Smooth muscle cell (in vitro differentiated cells): ENCODE results near the gene STK40. TPM values are rescaled to one million over a fixed set of nuclear protein-coding genes. Genes with fewer than 3 reads are reported as not detected.

ENCODE experiments used
- DNase-seq: peaks from one replicate; lab custom pipeline; 2025; ENCODE audit not compliant: unreplicated experiment; lab: John Stamatoyannopoulos, UW
- H2AFZ ChIP-seq: fragments of 200-600 bp; sonication (generic); 2 replicates; pipeline ENCODE4 v1.6.0; 2016; ENCODE audit warnings: antibody characterized with exemption, low read depth, mild to moderate bottlenecking
- H3F3A ChIP-seq: fragments of 200-600 bp; sonication (generic); 2 replicates; pipeline ENCODE4 v1.6.0; 2017; ENCODE audit warnings: antibody characterized with exemption, low read depth
- H3K27ac ChIP-seq: fragments of 200-600 bp; sonication (generic); 2 replicates; pipeline ENCODE4 v1.5.1; 2016; ENCODE audit warnings: low read depth, mild to moderate bottlenecking
- H3K27me3 ChIP-seq: fragments of 200-600 bp; sonication (generic); 2 replicates; pipeline ENCODE4 v1.6.1; 2016; ENCODE audit warnings: low read depth, mild to moderate bottlenecking
- H3K36me3 ChIP-seq: fragments of 200-600 bp; sonication (generic); 2 replicates; pipeline ENCODE4 v1.5.1; 2016; ENCODE audit warnings: low read depth
- H3K4me1 ChIP-seq: fragments of 200-600 bp; sonication (generic); 2 replicates; pipeline ENCODE4 v1.5.1; 2016; ENCODE audit warnings: low read depth
- H3K4me2 ChIP-seq: fragments of 200-600 bp; sonication (generic); 2 replicates; pipeline ENCODE4 v1.6.0; 2016; ENCODE audit warnings: mild to moderate bottlenecking
- H3K4me3 ChIP-seq: fragments of 200-600 bp; sonication (generic); 2 replicates; pipeline ENCODE4 v1.5.1; 2016; ENCODE audit warnings: mild to moderate bottlenecking
- H3K79me2 ChIP-seq: fragments of 200-600 bp; sonication (generic); 2 replicates; pipeline ENCODE4 v1.6.0; 2016; ENCODE audit warnings: low read depth, mild to moderate bottlenecking
- H3K9ac ChIP-seq: fragments of 200-600 bp; sonication (generic); 2 replicates; pipeline ENCODE4 v1.6.0; 2016; ENCODE audit warnings: low read depth
- H3K9me3 ChIP-seq: fragments of 200-600 bp; sonication (generic); replicated peaks from 2 replicates; pipeline ENCODE4 v1.5.1; 2016; ENCODE audit warnings: low read depth
- H4K20me1 ChIP-seq: fragments of 200-600 bp; sonication (generic); 2 replicates; pipeline ENCODE4 v1.6.0; 2016; ENCODE audit warnings: low read depth
- WGBS: methylation state at CpG from one replicate; pipeline ENCODE4 v1.1.7; 2016; ENCODE audit warnings: low lambda C conversion rate; 5-methylcytosine and 5-hydroxymethylcytosine counted together
- polyA plus RNA-seq: library from polyadenylated mRNA; unstranded; fragments of >200 nt; fragmentation: Nextera tagmentation; extraction: Ambion mirVana; gene quantifications from 2 replicates; pipeline ENCODE4 v1.2.1, GENCODE V29; 2016
- total RNA-seq: library from RNA; depleted of rRNA; stranded (reverse); fragments of >200 nt; gene quantifications from 2 replicates; pipeline ENCODE4 v1.2.3, GENCODE V29; 2014
- TF ChIP-seq, protein P1 (sequence below): fragments of 200-600 bp; sonication (generic); IDR thresholded peaks from 2 replicates; pipeline ENCODE4 v1.5.1; 2017; ENCODE audit warnings: borderline replicate concordance, mild to moderate bottlenecking, antibody characterized with exemption; ENCODE audit not compliant: insufficient read depth, poor library complexity, severe bottlenecking

Gene STK40
- total and polyA plus RNA-seq, 2 experiments from 2014 or later, result 8.4 to 18.8 TPM

DNA sequence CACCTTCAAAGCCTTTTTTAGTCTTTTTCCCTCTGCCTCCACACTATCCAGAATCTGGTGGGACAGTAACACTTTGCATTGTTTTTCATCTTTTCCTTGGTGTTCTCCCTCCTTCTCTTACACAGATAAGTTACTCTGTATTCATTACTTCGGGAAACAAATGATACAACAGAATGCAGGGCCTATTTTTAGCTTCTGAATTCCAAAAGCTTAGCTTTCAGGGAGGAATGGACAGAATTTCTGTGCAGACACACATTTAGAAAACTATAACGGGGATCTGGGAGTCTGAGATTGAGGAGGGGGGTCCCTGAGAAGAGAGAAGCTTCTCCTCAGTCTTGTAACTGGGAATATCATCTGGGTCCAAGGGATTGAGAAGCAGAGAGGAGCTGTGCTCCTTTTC lies 3.5 kb upstream of the STK40 start:
- Histone ChIP-seq H3K9ac (no peak overlapping the region), H3K79me2 (peaks cover 18% of the 10 kb centered on the region), H2AFZ (no peak overlapping the region), H3F3A (peaks cover 21% of the 10 kb centered on the region), H3K4me3 (no peak overlapping the region), H4K20me1 (peaks cover 10% of the 10 kb centered on the region), H3K27me3 (no peaks in the 10 kb centered on the region), H3K4me1 (peaks cover 22% of the 10 kb centered on the region), H3K27ac (peak overlapping the region; percentile 99), H3K4me2 (no peak overlapping the region), H3K9me3 (no peaks in the 10 kb centered on the region), H3K36me3 (no peaks in the 10 kb centered on the region)
- no peak for DNase-seq
- TF ChIP-seq, protein P1, sequence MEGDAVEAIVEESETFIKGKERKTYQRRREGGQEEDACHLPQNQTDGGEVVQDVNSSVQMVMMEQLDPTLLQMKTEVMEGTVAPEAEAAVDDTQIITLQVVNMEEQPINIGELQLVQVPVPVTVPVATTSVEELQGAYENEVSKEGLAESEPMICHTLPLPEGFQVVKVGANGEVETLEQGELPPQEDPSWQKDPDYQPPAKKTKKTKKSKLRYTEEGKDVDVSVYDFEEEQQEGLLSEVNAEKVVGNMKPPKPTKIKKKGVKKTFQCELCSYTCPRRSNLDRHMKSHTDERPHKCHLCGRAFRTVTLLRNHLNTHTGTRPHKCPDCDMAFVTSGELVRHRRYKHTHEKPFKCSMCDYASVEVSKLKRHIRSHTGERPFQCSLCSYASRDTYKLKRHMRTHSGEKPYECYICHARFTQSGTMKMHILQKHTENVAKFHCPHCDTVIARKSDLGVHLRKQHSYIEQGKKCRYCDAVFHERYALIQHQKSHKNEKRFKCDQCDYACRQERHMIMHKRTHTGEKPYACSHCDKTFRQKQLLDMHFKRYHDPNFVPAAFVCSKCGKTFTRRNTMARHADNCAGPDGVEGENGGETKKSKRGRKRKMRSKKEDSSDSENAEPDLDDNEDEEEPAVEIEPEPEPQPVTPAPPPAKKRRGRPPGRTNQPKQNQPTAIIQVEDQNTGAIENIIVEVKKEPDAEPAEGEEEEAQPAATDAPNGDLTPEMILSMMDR, result no peak
- 66% methylated on average over 2 of the region's 2 CpGs for WGBS

GRCh38 chr1:36387141-36387949 lies 1.6 kb upstream of the STK40 start:
- TF ChIP-seq, protein P1, result no peak
- H3K27ac ChIP-seq, result peak overlapping the region; percentile 99
- no peaks in the 10 kb centered on the region for H3K36me3 ChIP-seq
- no peak overlapping the region for H2AFZ ChIP-seq
- H3K4me3 ChIP-seq, result peak overlapping the region; percentile 25
- H3K9me3 ChIP-seq, result no peaks in the 10 kb centered on the region
- no peaks in the 10 kb centered on the region for H3K27me3 ChIP-seq
- peaks cover 29% of the 10 kb centered on the region for H4K20me1 ChIP-seq
- peaks cover 32% of the 10 kb centered on the region for H3K79me2 ChIP-seq
- peak; percentile 32 for DNase-seq
- peak overlapping the region; percentile 91 for H3K9ac ChIP-seq
- 27% methylated on average over 10 of the region's 10 CpGs for WGBS
- peak overlapping the region; percentile 75 for H3K4me2 ChIP-seq
- H3F3A ChIP-seq, result peaks cover 21% of the 10 kb centered on the region
- peaks cover 23% of the 10 kb centered on the region for H3K4me1 ChIP-seq

- H3K4me3 ChIP-seq, result peak overlapping the region; percentile 79
- H3K79me2 ChIP-seq, result peaks cover 40% of the 10 kb centered on the region
- peak; percentile 82 for DNase-seq
- peak overlapping the region; percentile 89 for H3K4me2 ChIP-seq
- peak overlapping the region; percentile 97 for H3K9ac ChIP-seq
- peaks cover 21% of the 10 kb centered on the region for H3F3A ChIP-seq
- H2AFZ ChIP-seq, result no peak overlapping the region
- peaks cover 37% of the 10 kb centered on the region for H4K20me1 ChIP-seq
- no peaks in the 10 kb centered on the region for H3K27me3 ChIP-seq
- WGBS, result 1% methylated on average over 14 of the region's 14 CpGs
- no peaks in the 10 kb centered on the region for H3K9me3 ChIP-seq
- peaks cover 23% of the 10 kb centered on the region for H3K4me1 ChIP-seq
- peak overlapping the region; percentile 99 for H3K27ac ChIP-seq
- TF ChIP-seq, protein P1, result no peak
- no peaks in the 10 kb centered on the region for H3K36me3 ChIP-seq
These were observed 779 bp upstream of the STK40 start for GRCh38 chr1:36386265-36387140.
